ENCODE results near the gene BTBD17. TPM values are rescaled to one million over a fixed set of nuclear protein-coding genes. Genes with fewer than 3 reads are reported as not detected.

BTBD17 gene
- total RNA-seq, 4 donors from 2014 or later: 0.67 to 0.89 TPM; not detected in 2

GRCh38 chr17:74334393-74335039 lies 27.2 kb downstream of the BTBD17 start:
- no peak for DNase-seq
- intact Hi-C loops (cut with DNase I): no loop called here
- Histone ChIP-seq H3K9me3 (no peaks in the 10 kb centered on the region), H3K36me3 (no peaks in the 10 kb centered on the region), H3K4me1 (peaks cover 12 to 23% of the 10 kb centered on the region in 2 donors), H3K4me3 (replicated peaks in 1 of 3) (no peak overlapping the region), H3K27ac (no peak overlapping the region), H3K27me3 (no peaks in the 10 kb centered on the region)
- TF ChIP-seq CTCF (IDR thresholded peaks at IDR 0.05) (no peak), POLR2A (IDR thresholded peaks at IDR 0.05) (no peak)
- WGBS, 2 donors: 95 to 97% methylated on average over 2 of the region's 2 CpGs

- TF ChIP-seq POLR2A (IDR thresholded peaks at IDR 0.05): no peak
- no peak for TF ChIP-seq CTCF (IDR thresholded peaks at IDR 0.05)
- no peaks in the 10 kb centered on the region for H3K27me3 ChIP-seq
- intact Hi-C loops (cut with DNase I): no loop called here
- DNase-seq: no peak
- H3K9me3 ChIP-seq: no peaks in the 10 kb centered on the region
- no peak overlapping the region for H3K27ac ChIP-seq
- WGBS, 2 donors: 59 to 77% methylated on average over 11 of the region's 11 CpGs
- no peaks in the 10 kb centered on the region for H3K36me3 ChIP-seq
- no peak overlapping the region for H3K4me3 ChIP-seq (replicated peaks in 1 of 3)
- H3K4me1 ChIP-seq: peaks cover 4 to 12% of the 10 kb centered on the region in 2 donors
Measured at GRCh38 chr17:74332763-74333283, 28.8 kb downstream of the BTBD17 start.

- Histone ChIP-seq H3K27me3 (no peaks in the 10 kb centered on the region), H3K4me3 (replicated peaks in 1 of 3) (no peak overlapping the region), H3K27ac (no peak overlapping the region), H3K9me3 (no peaks in the 10 kb centered on the region), H3K4me1 (peaks cover under 1 to 10% of the 10 kb centered on the region in 2 donors), H3K36me3 (no peaks in the 10 kb centered on the region)
- intact Hi-C loops (cut with DNase I): no loop called here
- 69 to 75% methylated on average over 7 of the region's 7 CpGs for WGBS, 2 donors
- TF ChIP-seq CTCF (IDR thresholded peaks at IDR 0.05): no peak
- TF ChIP-seq POLR2A (IDR thresholded peaks at IDR 0.05): no peak
- no peak for DNase-seq
Measured at GRCh38 chr17:74332017-74332650, 29.5 kb downstream of the BTBD17 start.

GRCh38 chr17:74330446-74330845 lies 31.2 kb downstream of the BTBD17 start:
- H3K4me1 ChIP-seq: peaks cover 14 to 21% of the 10 kb centered on the region in 2 donors
- H3K36me3 ChIP-seq: no peaks in the 10 kb centered on the region
- H3K27ac ChIP-seq: no peak overlapping the region
- H3K4me3 ChIP-seq (replicated peaks in 1 of 3): no peak overlapping the region
- H3K9me3 ChIP-seq: no peaks in the 10 kb centered on the region
- intact Hi-C loops (cut with DNase I): no loop called here
- no peaks in the 10 kb centered on the region for H3K27me3 ChIP-seq
- no peak for TF ChIP-seq CTCF (IDR thresholded peaks at IDR 0.05)
- no peak for TF ChIP-seq POLR2A (IDR thresholded peaks at IDR 0.05)
- no peak for DNase-seq
- 60 to 89% methylated on average over 2 to 8 of the region's 8 CpGs for WGBS, 2 donors

GRCh38 chr17:74329378-74329777 lies 32.3 kb downstream of the BTBD17 start:
- TF ChIP-seq CTCF (IDR thresholded peaks at IDR 0.05): no peak
- TF ChIP-seq POLR2A (IDR thresholded peaks at IDR 0.05): no peak
- H3K4me1 ChIP-seq: peaks cover 15 to 27% of the 10 kb centered on the region in 2 donors

More at GRCh38 chr17:74329378-74329777, 32.3 kb downstream of the BTBD17 start:
- no peaks in the 10 kb centered on the region for H3K27me3 ChIP-seq
- intact Hi-C loops (cut with DNase I): no loop called here
- no peak overlapping the region for H3K4me3 ChIP-seq (replicated peaks in 1 of 3)
- H3K9me3 ChIP-seq: no peaks in the 10 kb centered on the region
- WGBS, 2 donors: 59 to 68% methylated on average over 3 of the region's 3 CpGs
- no peaks in the 10 kb centered on the region for H3K36me3 ChIP-seq
- DNase-seq: no peak
- no peak overlapping the region for H3K27ac ChIP-seq

Measured in thyroid gland (tissue), 4 donors.